HL-60 (cell line): ENCODE measurements around the gene RABGAP1L.

Experiments used
- CTCF ChIP-seq: IDR thresholded peaks from one replicate; pipeline ENCODE4 v1.5.1; 2011; ENCODE audit warnings: low read length, control low read depth, inconsistent platforms; ENCODE audit not compliant: insufficient read depth
- GABPA ChIP-seq: IDR thresholded peaks from 2 replicates; pipeline ENCODE4 v1.6.1; 2012; ENCODE audit warnings: low read depth
- POLR2AphosphoS5 ChIP-seq: IDR thresholded peaks from 2 replicates; pipeline ENCODE4 v1.6.1; 2012; ENCODE audit warnings: low read depth
- REST ChIP-seq: IDR thresholded peaks from 2 replicates; pipeline ENCODE4 v1.6.1; 2012; ENCODE audit warnings: low read depth; ENCODE audit not compliant: insufficient replicate concordance
- SPI1 ChIP-seq: IDR thresholded peaks from 2 replicates; pipeline ENCODE4 v1.6.1; 2012; ENCODE audit warnings: low read depth, mild to moderate bottlenecking, borderline replicate concordance

GRCh38 chr1:174164826-174165225, 5.5 kb downstream of the RABGAP1L start:
- TF ChIP-seq CTCF (no peak), POLR2AphosphoS5 (no peak), SPI1 (no peak), REST (no peak), GABPA (no peak)
